IPS DF 6.9 (cell line): ENCODE data around the gene ESRRB.

ENCODE experiments used
- DNase-seq: peaks from one replicate; pipeline ENCODE4 v3.0.0-alpha.2; 2013; ENCODE audit warnings: low read depth, low spot score
- H3K27ac ChIP-seq: one replicate; pipeline ENCODE4 v1.5.1; 2013; ENCODE audit warnings: low read length, control low read depth
- H3K27me3 ChIP-seq: 2 replicates; pipeline ENCODE4 v1.6.1; 2013; ENCODE audit warnings: mild to moderate bottlenecking, low read length; ENCODE audit not compliant: control insufficient read depth, insufficient read depth
- H3K36me3 ChIP-seq: 2 replicates; pipeline ENCODE4 v1.6.1; 2013; ENCODE audit warnings: low read length; ENCODE audit not compliant: control insufficient read depth, insufficient read depth
- H3K4me1 ChIP-seq: 2 replicates; pipeline ENCODE4 v1.6.1; 2013; ENCODE audit warnings: low read length; ENCODE audit not compliant: control insufficient read depth, insufficient read depth
- H3K4me3 ChIP-seq: 2 replicates; pipeline ENCODE4 v1.5.1; 2013; ENCODE audit warnings: mild to moderate bottlenecking, low read length
- H3K9me3 ChIP-seq: 2 replicates; pipeline ENCODE4 v1.6.1; 2013; ENCODE audit warnings: low read length, inconsistent platforms; ENCODE audit not compliant: control insufficient read depth, insufficient read depth
- WGBS: extraction: QIAGEN DNeasy Blood & Tissue Kit; methylation state at CpG from one replicate; pipeline ENCODE4 v1.1.7; 2013; ENCODE audit warnings: mixed read lengths, missing lambda C conversion rate; ENCODE audit not compliant: insufficient read length, insufficient coverage; 5-methylcytosine and 5-hydroxymethylcytosine counted together

The ESRRB gene

GRCh38 chr14:76381817-76382494 is 6.0 kb downstream of the ESRRB start:
- Histone ChIP-seq H3K36me3 (no peaks in the 10 kb centered on the region), H3K27ac (no peak overlapping the region), H3K4me3 (no peak overlapping the region), H3K9me3 (no peaks in the 10 kb centered on the region), H3K4me1 (no peaks in the 10 kb centered on the region; the same call in 1 of the 2 replicates), H3K27me3 (peaks cover 19% of the 10 kb centered on the region; the same call in 1 of the 2 replicates)
- no peak for DNase-seq
- no CpG with 5 or more reads among the region's 7 CpGs for WGBS

- Histone ChIP-seq H3K36me3 (no peaks in the 10 kb centered on the region), H3K4me1 (no peaks in the 10 kb centered on the region; the same call in 1 of the 2 replicates), H3K9me3 (no peaks in the 10 kb centered on the region), H3K27me3 (peaks cover 14% of the 10 kb centered on the region; the same call in 1 of the 2 replicates), H3K4me3 (no peak overlapping the region), H3K27ac (no peak overlapping the region)
- no peak for DNase-seq
- no CpG with 5 or more reads among the region's 1 CpG for WGBS
These were observed 6.5 kb downstream of the ESRRB start for GRCh38 chr14:76382495-76382832.

GRCh38 chr14:76385435-76385834 is 9.5 kb downstream of the ESRRB start:
- no peak for DNase-seq
- Histone ChIP-seq H3K27me3 (no peaks in the 10 kb centered on the region), H3K4me3 (no peak overlapping the region), H3K36me3 (no peaks in the 10 kb centered on the region), H3K4me1 (no peaks in the 10 kb centered on the region; the same call in 1 of the 2 replicates), H3K27ac (no peak overlapping the region), H3K9me3 (no peaks in the 10 kb centered on the region)
- WGBS: no CpG with 5 or more reads among the region's 4 CpGs

GRCh38 chr14:76386944-76387782 is 11.2 kb downstream of the ESRRB start:
- peak; percentile 54 for DNase-seq
- no peaks in the 10 kb centered on the region for H3K27me3 ChIP-seq
- no peaks in the 10 kb centered on the region for H3K36me3 ChIP-seq
- no peak overlapping the region for H3K4me3 ChIP-seq
- no peaks in the 10 kb centered on the region for H3K4me1 ChIP-seq
- WGBS: no CpG with 5 or more reads among the region's 11 CpGs
- no peaks in the 10 kb centered on the region for H3K9me3 ChIP-seq
- H3K27ac ChIP-seq: no peak overlapping the region

- no peak for DNase-seq
- Histone ChIP-seq H3K27ac (no peak overlapping the region), H3K9me3 (no peaks in the 10 kb centered on the region), H3K27me3 (no peaks in the 10 kb centered on the region), H3K4me1 (no peaks in the 10 kb centered on the region), H3K36me3 (no peaks in the 10 kb centered on the region), H3K4me3 (no peak overlapping the region)
- WGBS: no CpG with 5 or more reads among the region's 9 CpGs
These were observed 13.9 kb downstream of the ESRRB start for GRCh38 chr14:76389841-76390240.

- Histone ChIP-seq H3K9me3 (no peaks in the 10 kb centered on the region), H3K4me3 (no peak overlapping the region), H3K27ac (no peak overlapping the region), H3K27me3 (no peaks in the 10 kb centered on the region), H3K36me3 (no peaks in the 10 kb centered on the region), H3K4me1 (no peaks in the 10 kb centered on the region)
- DNase-seq: no peak
- no CpG with 5 or more reads among the region's 7 CpGs for WGBS
These were observed 14.7 kb downstream of the ESRRB start for GRCh38 chr14:76390621-76391020.

GRCh38 chr14:76391981-76392690 is 16.2 kb downstream of the ESRRB start:
- Histone ChIP-seq H3K9me3 (no peaks in the 10 kb centered on the region), H3K36me3 (no peaks in the 10 kb centered on the region), H3K4me3 (no peak overlapping the region), H3K27ac (no peak overlapping the region), H3K4me1 (no peaks in the 10 kb centered on the region), H3K27me3 (no peaks in the 10 kb centered on the region)
- WGBS: no CpG with 5 or more reads among the region's 12 CpGs
- DNase-seq: no peak

GRCh38 chr14:76394569-76394968 is 18.6 kb downstream of the ESRRB start:
- DNase-seq: no peak
- H3K4me3 ChIP-seq: no peak overlapping the region
- no peaks in the 10 kb centered on the region for H3K36me3 ChIP-seq
- no peaks in the 10 kb centered on the region for H3K27me3 ChIP-seq
- no CpG with 5 or more reads among the region's 5 CpGs for WGBS
- no peaks in the 10 kb centered on the region for H3K9me3 ChIP-seq
- H3K27ac ChIP-seq: no peak overlapping the region
- no peaks in the 10 kb centered on the region for H3K4me1 ChIP-seq

GRCh38 chr14:76395161-76395560 is 19.2 kb downstream of the ESRRB start:
- no CpG with 5 or more reads among the region's 8 CpGs for WGBS

GRCh38 chr14:76396714-76397187 is 20.8 kb downstream of the ESRRB start:
- Histone ChIP-seq H3K9me3 (no peaks in the 10 kb centered on the region), H3K27ac (no peak overlapping the region), H3K4me3 (no peak overlapping the region), H3K27me3 (no peaks in the 10 kb centered on the region), H3K4me1 (no peaks in the 10 kb centered on the region), H3K36me3 (no peaks in the 10 kb centered on the region)
- DNase-seq: no peak
- WGBS: no CpG with 5 or more reads among the region's 19 CpGs

More at GRCh38 chr14:76395161-76395560, 19.2 kb downstream of the ESRRB start:
- no peak for DNase-seq
- Histone ChIP-seq H3K36me3 (no peaks in the 10 kb centered on the region), H3K9me3 (no peaks in the 10 kb centered on the region), H3K4me3 (no peak overlapping the region), H3K27ac (no peak overlapping the region), H3K27me3 (no peaks in the 10 kb centered on the region), H3K4me1 (no peaks in the 10 kb centered on the region)
